NCI-H2196 (cell line): Measurements from ENCODE around the gene MTCH2.

Source experiments
- DNase-seq: peaks from one replicate; lab custom pipeline; 2025; ENCODE audit not compliant: unreplicated experiment; lab: John Stamatoyannopoulos, UW

Gene MTCH2

DNA sequence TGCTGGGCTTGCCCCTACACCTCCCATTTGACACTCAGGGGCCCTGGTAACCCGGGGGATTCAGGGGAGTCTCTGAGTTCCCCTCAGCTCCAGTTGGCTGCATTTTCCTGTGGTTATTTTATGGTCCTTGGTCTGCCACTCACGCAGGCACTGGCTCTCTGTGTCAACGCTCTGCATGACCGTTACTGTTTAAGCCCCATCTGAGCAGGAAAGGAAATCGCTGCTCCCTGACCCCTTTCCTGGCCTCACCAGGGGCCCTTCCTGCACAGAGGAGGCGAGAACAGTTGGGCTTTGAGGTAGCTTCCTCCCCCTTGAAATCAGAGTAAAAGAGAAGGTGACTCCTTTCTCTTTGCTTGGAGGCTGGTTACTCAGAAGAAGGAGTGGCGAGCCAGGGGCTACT is 50.6 kb downstream of the MTCH2 start:
- no peak for DNase-seq

DNA sequence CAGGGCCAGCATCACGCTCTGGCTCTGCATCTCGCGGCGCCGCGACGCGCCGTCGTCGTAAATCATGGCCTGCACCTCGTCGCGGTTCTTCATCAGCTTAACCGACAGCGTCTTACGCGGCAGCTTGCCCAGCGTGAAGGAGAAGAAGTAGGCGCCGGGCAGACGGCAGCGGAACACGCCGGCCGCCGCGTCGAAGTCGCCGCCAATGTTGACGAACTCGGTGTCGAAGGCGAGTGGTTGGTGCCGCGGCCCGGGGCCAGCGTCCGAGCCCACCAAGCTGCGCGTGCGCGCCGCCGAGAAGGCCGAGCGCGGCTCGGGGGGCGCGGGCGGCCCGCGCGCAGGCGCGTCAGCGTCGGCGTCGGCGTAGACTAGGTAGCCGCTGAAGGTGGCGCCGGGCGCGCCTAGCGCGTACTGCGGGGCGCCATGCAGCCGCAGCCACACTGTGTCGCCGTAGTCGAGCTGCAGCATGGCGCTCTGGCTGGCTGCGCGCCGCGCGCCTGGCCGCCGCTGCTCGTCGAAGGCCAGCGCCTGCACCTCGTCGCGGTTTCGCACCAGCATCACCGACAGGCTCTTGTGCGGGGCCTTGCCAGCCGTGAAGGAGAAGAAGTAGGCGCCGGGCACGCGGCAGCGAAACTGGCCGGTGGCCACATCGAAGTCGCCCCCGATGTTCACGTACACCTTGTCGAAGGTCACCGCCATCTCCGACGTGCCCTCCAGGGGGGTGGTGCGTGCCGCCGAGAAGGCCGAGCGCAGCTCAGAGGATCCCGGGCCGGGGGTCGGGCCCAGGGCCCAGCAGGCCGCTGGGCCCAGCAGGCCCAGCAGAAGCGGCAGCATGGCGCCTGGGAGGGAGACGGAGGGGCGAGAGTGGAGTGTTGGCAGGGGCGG is 52.1 kb downstream of the MTCH2 start:
- no peak for DNase-seq

DNA sequence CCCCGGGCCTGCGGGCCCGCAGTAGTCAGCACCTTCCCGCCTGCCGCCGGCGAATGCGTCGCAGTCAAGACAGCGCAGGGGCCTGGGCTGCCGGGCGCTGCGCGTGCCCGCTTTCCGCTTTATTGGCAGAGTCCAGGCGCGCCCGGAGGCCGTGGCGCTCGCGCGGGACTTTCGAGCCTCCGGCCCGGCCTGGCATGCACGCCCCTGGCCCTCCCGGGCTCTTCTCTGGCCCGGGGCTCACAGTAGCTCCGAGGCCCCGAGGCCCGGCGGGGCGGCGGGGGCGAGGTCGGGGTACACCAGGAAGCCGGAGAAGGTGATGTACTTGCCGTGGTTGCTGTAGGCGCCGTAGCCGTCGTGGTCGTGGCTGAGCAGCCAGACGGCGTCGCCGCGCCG is 52.8 kb downstream of the MTCH2 start:
- DNase-seq: no peak

DNA sequence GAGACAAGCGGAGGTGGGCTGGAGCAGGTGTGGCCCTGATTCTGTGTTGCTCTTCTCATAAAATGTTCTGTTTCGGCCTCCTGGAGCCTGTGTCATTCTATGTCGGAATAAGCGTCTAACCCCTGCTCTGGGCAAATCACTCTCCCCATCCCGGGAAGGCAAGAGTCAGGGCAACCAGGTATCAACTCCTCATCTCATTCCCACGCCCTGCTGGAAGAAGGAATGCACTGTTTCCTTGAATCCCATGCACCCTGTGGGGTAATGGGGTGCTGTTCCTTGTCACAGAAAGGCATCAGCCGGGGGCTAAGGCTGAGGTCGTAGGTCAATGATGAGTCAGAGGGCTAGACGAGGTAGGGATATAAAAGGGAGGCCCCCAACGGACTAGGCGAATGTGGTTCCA is 53.2 kb downstream of the MTCH2 start:
- DNase-seq: no peak

DNA sequence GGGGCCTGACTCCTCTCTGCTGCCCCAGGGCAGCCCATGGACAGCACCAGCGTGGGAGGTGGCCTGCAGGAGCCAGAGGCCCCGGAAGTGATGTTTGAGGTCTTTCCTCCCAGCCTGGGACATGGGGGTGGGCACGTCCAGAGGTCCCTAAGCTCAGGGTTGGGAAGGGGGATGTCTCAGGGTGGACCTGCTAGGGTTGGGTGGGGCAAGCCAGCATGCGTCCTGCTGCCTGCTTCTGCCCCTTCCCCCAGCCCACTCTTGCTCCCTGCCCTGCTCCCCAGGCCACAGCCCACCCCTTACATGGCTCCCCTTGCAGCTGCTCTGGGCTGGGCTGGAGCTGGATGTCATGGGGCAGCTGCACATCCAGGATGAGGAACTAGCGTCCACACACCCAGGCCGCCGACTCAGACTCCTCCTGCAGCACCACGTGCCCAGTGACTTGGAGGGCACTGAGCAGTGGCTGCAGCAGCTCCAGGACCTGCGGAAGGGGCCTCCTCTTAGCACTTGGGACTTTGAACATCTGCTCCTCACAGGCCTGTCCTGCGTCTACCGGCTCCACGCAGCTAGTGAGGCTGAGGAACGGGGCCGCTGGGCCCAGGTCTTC is 54.5 kb downstream of the MTCH2 start:
- no peak for DNase-seq

DNA sequence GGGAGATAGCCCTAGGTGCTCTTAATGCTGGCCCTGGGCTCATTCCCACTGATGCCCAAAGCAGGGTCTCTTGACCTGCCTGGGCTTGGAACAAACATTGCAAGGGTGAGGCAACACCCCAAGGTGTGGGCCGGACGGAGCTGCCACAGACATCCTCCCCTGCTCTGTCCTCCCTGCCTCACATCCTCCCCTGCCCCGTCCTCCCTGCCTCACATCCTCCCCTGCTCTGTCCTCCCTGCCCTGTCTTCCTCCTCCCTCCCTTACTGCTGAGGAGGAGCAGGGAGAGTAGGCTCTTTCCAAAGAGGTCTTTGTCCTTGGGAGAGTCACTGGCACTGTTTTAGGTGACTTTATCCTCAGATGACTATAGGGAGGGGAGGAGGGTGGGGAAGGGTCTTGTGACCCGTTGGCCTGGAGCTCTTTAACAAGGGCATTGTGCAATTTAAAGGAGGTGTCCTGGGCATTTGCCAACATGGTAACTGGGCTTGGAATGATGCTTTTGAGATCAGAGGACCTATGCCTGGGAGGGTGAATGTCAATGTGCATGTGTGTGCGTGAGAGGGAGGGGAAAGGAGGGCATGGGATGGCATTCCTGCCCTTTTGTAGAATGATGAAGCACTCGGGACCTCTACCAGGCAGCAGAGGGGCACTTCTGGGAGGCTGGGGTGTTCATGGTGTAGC is 55.2 kb downstream of the MTCH2 start:
- DNase-seq: no peak

DNA sequence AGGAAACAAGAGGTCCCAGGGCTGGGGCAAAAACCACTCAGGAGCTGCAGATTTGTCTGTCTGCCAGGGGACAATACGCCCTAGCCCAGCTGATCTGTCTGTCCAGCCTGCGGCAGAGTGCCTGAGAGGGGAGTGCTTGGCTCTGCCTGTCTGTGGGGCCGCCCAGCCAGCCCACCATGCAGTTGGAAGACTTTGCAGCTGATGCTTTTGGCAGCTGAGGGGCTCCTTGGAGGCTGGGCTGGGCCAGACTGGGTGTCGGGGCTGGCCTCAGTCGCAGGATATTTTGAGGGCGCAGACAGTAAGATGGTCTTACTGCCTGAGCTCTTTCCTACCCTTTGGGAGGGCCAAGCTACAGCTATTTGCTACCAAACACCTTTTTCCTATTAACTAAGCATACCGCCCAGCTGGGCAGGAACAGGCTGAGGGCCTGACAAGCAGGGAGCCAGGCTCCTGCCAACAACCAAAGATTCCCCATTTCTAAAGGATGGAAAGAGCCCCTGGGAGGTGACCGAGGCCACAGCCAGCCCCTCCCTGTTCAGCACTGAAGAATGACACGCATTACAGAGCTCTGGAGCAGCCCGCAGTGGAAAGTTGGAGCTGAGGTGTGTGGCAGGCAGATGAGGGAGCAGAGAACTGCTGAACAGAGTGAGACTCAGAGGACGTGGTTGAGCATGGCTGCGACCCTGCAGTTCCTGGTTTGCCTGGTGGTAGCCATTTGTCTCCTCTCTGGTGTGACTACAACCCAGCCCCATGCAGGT is 56.1 kb downstream of the MTCH2 start, which contains the start of gene FAM180B:
FAM180B (plus strand) TSS at position 581 of the 758 bp plus-strand sequence; CDS start at position 672, 91 bp downstream.
- DNase-seq: no peak

DNA sequence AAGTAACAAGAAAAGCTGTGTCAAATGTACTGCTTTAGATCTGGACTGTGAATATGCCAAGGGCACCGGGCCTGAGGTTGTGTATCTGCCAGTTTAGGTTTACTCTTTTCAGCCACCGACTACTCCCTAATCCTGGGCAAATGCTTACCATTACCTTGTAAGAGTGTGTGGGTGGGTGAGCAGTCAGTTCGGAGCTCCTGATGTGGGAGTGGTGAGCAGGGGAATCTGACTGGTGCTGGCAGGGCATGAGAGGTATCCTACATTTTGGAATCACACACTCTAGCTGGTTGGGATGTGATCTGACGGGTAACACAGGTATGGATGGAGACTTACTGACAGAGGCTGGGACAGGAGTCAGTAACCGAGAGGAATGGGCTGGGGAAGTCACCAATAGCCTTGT is 58.5 kb downstream of the MTCH2 start:
- DNase-seq: no peak

DNA sequence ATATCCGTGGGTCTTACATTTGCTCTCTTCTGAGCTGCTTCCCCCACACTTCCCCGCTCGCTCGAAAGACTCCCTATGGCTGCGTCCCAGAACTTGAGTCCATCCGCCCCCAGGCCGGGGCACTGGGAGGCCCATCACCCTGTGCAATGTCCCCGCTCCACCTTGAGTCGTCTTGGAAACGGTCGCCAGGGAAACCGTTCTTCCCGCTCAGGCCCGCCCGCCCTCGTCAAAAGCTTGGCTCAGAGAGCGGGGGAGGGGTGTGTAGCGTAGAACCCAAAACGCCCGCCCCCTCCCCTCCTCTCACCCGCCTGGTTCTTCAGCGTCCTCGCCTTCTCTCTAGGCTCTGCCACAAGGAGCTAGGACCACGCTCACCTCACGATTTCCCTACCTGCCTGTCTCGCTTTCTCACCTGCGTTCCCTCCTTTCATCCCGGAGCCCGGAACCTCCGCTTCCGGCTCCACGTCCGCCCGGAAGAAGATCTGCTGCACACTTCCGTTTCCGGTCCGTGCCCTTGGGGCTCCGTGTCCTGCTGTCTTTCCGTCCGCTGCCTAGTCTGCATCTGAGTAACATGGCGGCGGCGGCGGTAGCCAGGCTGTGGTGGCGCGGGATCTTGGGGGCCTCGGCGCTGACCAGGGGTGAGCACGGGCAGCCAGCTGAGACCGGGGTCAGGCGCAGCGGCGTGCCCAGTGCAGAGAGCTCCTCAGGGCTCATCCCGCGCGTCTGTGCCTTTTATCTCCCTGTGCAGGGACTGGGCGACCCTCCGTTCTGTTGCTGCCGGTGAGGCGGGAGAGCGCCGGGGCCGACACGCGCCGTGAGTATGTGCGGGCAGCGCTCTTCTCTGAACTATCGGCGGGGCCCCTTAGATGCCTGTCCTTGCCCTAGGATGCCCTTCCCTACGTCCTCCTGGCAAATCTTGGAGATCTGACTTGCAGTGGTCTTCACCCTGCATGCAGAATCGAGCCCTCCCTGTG is 63.5 kb downstream of the MTCH2 start, which contains the start of the genes KBTBD4 and NDUFS3:
KBTBD4 (minus strand) TSS at position 447 of the 971 bp plus-strand sequence; CDS start at position 428, 19 bp downstream.
NDUFS3 (plus strand) TSS at position 551 of the 971 bp plus-strand sequence; CDS start at position 569, 18 bp downstream.
- peak; percentile 91 for DNase-seq

DNA sequence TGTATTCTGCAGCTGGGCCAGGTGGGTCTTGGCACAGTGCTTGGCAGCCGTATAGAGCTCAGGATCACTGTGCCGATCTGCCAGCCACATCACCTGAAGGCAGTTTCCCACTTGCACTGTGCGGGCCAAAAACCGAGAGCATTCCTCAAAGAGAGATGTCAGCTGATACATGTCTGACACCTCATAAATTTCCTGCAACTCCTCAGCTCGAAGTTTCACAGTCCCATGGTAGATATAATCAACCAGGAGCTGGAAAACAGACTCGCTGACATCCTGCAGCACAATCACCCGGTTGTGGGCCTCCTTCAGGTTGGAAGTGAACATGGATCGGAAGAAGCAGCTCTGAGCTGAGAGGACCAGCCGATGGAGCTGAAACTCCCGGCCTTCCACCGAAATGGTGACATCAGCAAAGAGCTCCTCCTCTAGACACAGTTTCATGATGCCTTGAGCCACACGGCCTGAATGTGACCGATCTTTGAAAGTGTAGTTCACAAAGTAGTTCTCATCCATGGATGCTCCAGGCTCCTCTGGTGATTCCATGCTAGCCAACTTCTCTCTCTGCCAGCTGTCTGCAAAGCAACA is 64.8 kb downstream of the MTCH2 start:
- no peak for DNase-seq

DNA sequence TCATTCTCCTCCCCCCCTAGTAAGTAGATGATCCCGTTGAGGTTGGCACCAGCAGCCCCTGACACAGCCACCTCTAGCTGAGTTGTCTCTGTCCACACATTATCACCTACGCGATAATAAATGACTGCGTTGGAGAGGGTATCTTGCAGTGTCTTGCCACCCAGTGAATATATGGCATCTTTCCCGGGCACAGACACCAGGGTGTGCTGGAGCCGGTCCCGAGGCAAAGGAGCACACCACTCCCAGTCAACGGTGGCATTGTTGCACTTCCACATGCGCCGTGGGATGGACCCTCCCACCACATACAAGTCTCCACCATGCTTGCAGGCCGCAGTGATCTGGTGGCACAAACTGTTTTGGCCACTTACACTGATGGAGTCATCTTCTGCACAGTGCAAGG is 69.0 kb downstream of the MTCH2 start:
- DNase-seq: no peak

DNA sequence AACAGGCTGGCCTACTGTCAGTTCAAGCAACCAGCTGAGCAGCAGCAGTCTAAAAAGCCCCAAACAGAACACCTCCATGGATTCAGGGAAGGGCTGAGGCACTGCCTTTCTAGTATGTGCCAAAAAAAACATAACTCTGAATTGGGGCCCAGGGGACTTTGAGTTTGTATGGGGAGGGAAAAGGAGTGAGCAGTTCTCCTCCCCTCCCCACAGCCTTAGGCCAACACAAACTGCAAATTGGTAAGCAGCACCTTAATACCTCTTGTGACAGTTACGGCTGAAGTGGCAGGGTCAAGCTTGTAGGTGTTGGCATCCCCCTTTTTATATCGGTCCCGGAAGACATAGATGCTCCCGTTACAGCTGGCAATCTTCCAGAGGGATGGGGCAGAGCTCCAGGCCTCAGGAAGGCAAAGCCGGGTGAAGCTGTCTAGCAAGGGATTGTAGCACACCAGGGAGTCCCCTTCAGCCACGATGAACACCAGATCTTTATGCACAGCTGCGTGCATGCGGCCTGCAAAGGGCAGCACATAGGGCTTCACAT is 69.6 kb downstream of the MTCH2 start:
- DNase-seq: no peak

DNA sequence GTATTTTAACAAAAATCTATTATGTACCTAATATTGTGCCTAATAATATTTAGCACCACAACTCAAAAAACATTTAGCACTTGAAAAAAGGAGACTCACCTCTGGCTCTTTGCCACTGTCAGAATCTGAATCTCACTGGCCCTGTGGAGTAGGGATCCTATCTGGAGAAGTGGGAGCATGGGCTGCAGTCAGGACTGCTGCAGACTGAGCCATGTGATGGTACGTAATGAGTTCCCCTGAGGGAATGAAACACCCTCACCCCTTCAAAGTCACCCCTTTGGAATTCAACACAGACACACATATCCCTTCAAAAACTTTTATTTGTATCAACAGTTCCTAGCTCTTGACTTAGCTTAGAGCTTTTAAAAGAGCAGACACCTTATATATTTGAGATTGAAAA is 70.5 kb downstream of the MTCH2 start:
- DNase-seq: no peak

DNA sequence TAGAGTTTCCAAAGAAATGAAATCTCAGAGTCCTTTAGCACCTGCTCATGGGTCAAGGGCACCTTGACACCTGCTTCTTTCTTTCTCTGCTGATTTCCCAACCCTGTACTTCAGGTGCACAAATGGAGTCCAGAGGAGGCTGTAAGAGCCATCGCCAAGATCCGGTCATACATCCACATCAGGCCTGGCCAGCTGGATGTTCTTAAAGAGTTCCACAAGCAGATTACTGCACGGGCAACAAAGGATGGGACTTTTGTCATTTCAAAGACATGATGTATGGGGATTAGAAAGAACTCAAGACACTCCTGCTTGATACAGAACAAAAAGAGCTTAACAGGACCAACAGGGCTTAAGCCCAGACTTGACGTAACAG is 71.0 kb downstream of the MTCH2 start:
- no peak for DNase-seq

DNA sequence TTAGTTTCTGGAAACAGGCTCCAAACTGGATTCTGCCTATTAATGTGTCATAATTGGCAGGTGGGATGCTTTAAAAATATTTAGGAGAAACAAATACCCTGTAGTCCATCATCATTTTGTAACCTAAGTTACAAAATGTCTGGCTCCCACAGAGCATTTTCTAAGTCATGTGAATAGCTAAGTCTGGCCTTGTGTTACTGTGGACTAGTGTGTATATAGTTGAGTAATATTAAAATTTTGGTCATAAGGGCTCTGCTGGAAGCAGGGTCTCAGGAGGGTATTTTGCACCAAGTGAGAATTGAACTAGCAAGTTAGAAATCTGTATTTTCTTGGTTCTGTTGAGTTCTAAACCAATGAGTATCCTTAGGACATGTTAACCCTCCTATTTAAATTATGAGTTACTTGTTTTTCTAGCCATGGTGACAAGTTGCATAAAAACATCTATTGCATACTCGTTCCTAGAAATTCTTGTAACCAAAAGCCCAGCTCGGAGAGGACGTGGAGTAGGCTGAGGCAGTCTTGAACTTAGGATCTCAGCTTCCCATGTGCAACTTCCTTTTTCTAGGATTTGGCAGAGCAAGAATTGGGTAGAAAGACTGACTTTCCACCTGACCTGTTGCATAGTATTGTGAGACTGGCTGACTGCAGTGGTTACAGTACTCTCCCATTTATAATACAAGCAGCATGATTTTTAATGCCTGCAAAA is 71.6 kb downstream of the MTCH2 start:
- DNase-seq: no peak

DNA sequence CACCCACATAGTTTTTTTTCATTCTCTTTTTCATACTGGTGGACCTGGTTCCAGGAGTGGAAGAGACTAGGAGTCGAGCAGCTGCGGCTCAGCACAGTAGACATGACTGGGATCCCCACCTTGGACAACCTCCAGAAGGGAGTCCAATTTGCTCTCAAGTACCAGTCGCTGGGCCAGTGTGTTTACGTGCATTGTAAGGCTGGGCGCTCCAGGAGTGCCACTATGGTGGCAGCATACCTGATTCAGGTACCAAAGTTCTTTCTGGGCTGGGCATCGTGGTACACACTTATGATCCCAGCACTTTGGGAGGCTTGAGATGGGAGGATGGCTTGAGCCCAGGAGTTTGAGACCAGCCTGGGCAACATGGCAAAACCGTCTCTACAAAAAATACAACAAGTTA is 72.7 kb downstream of the MTCH2 start:
- DNase-seq: no peak
